A204.1 (cell line): ENCODE data around the gene CAST.
"Not testable (repeated sequence)": the region's sequence is repeated elsewhere in the genome, so short reads cannot be mapped to it uniquely, and the experiment has no call there.

Experiments
- FAIRE-seq: peaks from 2 replicates; lab custom pipeline; 2012; peaks lifted over from hg19 to GRCh38; lab: Jason Lieb, UNC

CAST gene

GRCh38 chr5:96781031-96781971 lies 119.1 kb downstream of the CAST start:
- FAIRE-seq, result no peak

- FAIRE-seq, result no peak
These were observed 121.2 kb downstream of the CAST start for GRCh38 chr5:96783326-96783725.

- FAIRE-seq, result no peak
These were observed 123.3 kb downstream of the CAST start for GRCh38 chr5:96785326-96786109.

DNA sequence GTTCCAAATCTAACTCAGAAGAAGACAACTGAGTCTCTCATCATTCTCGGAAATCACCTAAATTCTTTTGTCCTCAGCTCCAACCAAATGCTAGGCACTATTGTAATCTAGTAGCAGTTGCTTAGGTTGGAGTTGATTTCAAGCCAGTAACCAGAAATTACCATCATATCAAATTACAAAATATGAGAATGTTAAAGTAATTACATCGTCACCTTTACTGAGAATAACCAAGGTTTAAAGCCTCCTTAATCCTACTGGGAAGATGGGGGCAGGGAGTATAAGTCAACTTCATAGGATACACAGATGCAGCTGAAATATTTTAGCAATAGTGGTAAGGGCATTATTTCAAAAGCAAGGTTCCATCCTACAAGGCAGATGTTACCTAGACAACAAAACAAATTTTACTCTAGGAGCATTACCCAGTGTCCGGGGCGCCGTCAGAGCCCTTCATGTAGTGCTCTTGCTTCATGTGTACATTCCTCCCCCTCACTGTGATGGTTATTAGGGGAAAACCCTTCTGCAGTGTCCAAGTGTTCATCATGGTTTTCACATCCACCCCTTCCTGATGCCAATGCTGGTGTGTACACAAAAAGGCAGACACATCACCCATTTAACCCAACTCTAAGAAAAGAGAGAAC lies 126.1 kb downstream of the CAST start:
- no peak for FAIRE-seq

GRCh38 chr5:96789794-96790330 lies 127.7 kb downstream of the CAST start:
- FAIRE-seq, result no peak

GRCh38 chr5:96790961-96791504 lies 128.9 kb downstream of the CAST start:
- no peak for FAIRE-seq

DNA sequence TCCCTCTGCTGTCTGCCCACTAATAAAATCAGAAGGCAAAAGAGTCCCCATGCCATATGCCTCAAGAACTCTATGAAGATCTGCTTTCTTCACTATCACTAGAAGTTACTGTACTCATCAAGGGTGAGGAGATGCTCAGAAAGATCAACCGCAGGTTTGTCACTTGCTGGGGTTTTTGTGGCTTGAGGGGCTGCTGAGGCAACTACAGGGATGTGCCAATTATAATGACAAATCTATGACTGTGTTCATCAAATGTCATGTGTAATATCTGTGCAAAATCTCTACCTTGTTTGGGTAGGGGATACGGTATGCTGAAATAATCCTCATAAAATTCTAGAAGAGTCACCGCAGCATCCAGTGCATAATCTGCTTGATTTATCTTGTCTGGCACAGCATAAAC lies 132.6 kb downstream of the CAST start:
- FAIRE-seq, result no peak

GRCh38 chr5:96795626-96796025 lies 133.4 kb downstream of the CAST start:
- no peak for FAIRE-seq

GRCh38 chr5:96796434-96796833 lies 134.3 kb downstream of the CAST start:
- FAIRE-seq, result no peak

- FAIRE-seq, result not testable (repeated sequence)
These were observed 139.5 kb downstream of the CAST start for GRCh38 chr5:96801718-96802117.

- no peak for FAIRE-seq
These were observed 145.0 kb downstream of the CAST start for GRCh38 chr5:96807075-96807654.

DNA sequence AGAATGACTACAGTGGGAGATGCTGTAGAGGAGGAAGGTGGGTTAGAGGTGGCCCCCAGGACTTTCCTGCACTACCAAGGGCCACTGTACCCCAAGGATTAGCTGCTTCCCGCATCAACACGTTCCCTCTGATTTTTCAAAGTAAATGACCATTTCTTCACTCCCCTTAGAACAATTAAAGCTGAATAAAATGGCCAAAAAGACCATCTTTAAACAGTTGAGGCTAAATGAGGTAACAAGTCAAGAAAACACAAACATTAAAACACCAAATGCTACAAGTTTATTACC lies 146.3 kb downstream of the CAST start:
- FAIRE-seq, result no peak

DNA sequence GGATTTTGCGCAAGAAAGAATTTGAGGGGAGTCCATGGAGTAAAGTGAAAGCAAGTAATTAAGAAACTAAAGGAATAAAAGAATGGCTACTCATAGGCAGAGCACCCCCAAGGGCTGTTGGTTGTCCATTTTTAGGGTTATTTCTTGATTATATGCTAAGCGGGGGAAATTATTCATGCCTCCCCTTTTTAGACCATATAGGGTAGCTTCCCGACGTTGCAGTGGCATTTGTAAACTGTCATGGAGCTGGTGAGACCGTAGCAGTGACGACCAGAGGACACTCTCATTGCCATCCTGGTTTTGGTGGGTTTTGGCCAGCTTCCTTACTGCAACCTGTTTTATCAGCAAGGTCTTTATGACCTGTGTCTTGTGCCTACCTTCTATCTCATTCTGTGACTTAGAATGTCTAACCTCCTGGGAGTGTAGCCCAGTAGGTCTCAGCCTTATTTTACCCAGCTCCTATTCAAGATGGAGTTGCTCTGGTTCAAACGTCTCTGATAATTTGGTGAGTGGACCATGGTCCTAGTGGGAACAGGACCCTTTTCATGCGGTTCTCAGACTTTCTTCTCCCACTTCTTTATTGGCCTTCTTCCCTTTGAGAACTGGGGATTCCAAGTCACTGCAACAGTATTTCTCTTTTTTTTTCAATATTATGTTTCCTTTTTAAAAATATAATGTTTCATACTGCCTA lies 146.8 kb downstream of the CAST start:
- FAIRE-seq, result no peak

GRCh38 chr5:96809921-96810320 lies 147.7 kb downstream of the CAST start:
- FAIRE-seq, result no peak

DNA sequence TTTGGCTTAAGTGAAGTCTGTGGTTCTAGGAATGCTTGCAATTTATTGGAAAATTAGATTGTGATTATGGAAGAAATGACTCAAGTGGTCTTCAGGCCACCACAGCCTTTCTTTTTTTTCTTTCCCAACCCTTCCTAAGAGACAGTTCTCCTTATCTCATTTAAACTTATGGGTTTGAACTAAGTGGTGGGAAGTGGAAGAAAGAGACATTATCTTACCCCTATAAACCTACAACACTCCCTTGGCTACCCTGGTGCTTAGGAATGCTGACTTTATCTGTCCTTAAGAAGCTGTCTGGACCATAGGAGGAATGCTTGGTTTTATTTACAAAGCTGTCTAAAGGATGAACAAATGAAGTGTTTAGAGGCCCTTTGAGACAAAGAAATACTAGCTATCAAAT lies 150.7 kb downstream of the CAST start:
- FAIRE-seq, result no peak

- no peak for FAIRE-seq
These were observed 151.9 kb downstream of the CAST start for GRCh38 chr5:96814041-96814440.

GRCh38 chr5:96816411-96816939 lies 154.3 kb downstream of the CAST start:
- no peak for FAIRE-seq

DNA sequence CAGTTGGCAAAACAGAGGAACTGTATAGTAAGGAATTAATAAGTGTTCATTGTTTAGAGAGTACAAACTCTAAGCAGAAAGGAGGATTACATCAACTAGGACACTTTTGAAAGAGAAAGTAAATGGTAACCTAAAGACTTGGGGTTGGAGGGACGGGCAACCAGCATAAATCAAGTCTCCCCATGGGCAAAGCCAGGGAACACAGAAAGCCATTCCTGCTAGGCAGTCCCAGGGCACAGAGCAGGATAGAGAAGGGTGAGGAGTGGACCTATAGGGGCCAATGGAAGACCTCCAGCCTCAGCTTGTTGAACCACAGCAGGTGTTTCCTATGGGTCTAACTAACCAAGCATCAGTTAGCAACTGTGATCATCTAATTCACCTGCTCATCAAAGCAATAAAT lies 154.8 kb downstream of the CAST start:
- no peak for FAIRE-seq

DNA sequence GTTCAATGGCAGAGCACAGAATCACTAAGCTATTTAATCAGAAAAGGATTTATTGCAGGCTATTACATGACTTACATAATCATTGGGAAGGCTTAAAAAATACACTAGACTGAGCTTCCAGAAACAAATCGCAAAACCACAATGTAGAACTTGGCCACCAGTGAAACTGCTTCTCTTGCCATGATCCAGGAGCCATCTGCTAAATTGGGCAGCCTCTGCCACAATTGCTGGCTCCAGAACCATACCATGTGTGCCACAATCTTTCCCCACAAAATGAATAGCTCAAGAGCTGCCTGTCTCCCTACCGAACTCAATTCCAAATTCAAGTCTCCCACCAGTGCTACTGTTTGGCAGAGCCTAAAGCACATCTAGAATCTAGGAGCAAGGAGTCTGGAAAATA lies 155.3 kb downstream of the CAST start:
- no peak for FAIRE-seq

DNA sequence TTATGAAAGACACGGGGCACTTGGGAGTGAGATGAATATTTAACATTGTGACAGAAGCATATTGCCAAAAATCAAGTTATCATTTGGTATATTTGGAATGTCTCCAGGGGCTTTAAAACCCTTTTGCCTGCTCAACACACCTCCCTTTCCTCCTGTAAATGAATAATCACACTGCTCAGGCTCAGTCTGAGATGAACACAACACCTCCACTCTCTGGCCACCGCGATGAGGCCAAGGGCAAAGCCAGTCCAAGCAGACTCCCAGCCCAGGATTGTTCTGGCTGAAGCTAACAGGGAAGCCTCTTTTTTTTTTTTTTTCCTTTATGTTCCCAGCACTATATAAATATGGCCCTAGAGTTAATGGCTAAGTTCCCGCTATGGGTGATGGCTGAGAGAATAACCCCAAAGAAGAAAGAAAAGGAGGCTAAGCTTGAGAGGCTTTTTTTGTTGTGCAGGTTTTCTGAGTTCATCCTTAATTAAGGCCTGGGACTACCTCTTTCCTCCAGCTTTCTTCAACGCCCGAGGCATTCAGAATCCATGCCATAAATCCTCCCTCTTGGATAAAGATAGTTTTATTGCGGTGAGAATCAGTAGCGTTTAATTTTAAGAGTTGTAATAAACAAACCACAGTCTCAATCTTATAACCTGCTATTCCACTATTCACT lies 156.1 kb downstream of the CAST start:
- FAIRE-seq, result no peak

DNA sequence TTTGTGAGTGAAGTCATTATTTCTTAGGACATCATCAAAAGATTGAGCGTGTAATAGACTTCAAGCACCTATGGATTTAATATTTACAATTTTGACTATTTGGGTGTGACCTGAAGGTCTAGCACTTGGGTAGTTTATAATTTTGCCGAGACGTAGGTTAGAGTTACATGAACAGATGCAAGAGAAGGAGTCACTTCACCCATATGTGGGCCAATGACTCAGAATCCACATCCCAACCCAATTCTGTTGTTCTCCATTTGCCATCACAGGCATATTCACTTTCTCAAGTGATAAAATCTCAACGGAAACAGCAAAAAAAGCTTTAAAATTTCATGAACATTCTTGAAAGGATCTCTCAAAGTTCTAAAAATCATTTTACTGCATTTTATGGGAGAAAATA lies 157.6 kb downstream of the CAST start:
- no peak for FAIRE-seq
